Breast epithelium (tissue), 4 donors: Measurements from ENCODE around the gene SHH. TPM values are rescaled to one million over a fixed set of nuclear protein-coding genes. Genes with fewer than 3 reads are reported as not detected.

ENCODE experiments used
- DNase-seq, 2 donors: peaks; one replicate each; pipeline ENCODE4 v3.0.0-alpha.2; 2019; ENCODE audit warnings: low spot score in 2 of 2
- H3K27ac ChIP-seq, 2 donors: fragments of 200-600 bp; sonication (generic) in 1 of 2; one replicate each; pipeline ENCODE4 v1.5.1; 2016 to 2019; ENCODE audit warnings: mild to moderate bottlenecking in 1 of 2
- H3K27me3 ChIP-seq, 2 donors: fragments of 200-600 bp; sonication (generic) in 1 of 2; one replicate each; pipeline versions ENCODE4 v1.5.1 to v1.6.0; 2017 to 2019; ENCODE audit warnings: control low read depth in 1 of 2, mild to moderate bottlenecking in 1 of 2
- H3K36me3 ChIP-seq: fragments of 200-600 bp; one replicate; pipeline ENCODE4 v1.5.1; 2019
- H3K4me1 ChIP-seq, 2 donors: fragments of 200-600 bp; sonication (generic); one replicate each; pipeline ENCODE4 v1.5.1; 2016 to 2019; ENCODE audit warnings: control low read depth in 1 of 2
- H3K4me3 ChIP-seq, 3 donors: fragments of 200-600 bp; sonication (generic); 1 replicate in 2 of 3; 2 replicates in 1 of 3; pipeline ENCODE4 v1.5.1; 2016 to 2019; ENCODE audit warnings: mild to moderate bottlenecking in 3 of 3, moderate library complexity in 2 of 3
- H3K9me3 ChIP-seq, 2 donors: fragments of 200-600 bp; sonication (generic) in 1 of 2; one replicate each; pipeline ENCODE4 v1.5.1; 2016 to 2019; ENCODE audit warnings: control low read depth in 1 of 2
- POLR2A ChIP-seq: fragments of 450-650 bp; IDR thresholded peaks from one replicate; pipeline ENCODE4 v1.6.1; 2016; ENCODE audit warnings: antibody characterized with exemption, mild to moderate bottlenecking, moderate library complexity
- POLR2AphosphoS5 ChIP-seq, 3 donors: sonication (generic); formaldehyde crosslinking; IDR thresholded peaks; one replicate each; pipeline ENCODE4 v1.6.1; 2017; ENCODE audit warnings: antibody characterized with exemption in 3 of 3
- intact Hi-C: fragments of 100-400 bp; cut with DNase I; formaldehyde crosslinking; loops from one replicate; pipeline ENCODE4 v1.15.1; 2023; ENCODE audit warnings: low total_unique reads
- total RNA-seq, 3 donors: library from RNA; depleted of rRNA; stranded (reverse); fragments of >200 nt; gene quantifications; one replicate each; pipeline ENCODE4 v1.1.0, GENCODE V29; 2016
- TF ChIP-seq, protein P1 (sequence below), 3 donors: fragments of 450-650 bp; IDR thresholded peaks; one replicate each; pipeline ENCODE4 v1.5.1; 2016 to 2017; ENCODE audit warnings: antibody characterized with exemption in 3 of 3, mild to moderate bottlenecking in 3 of 3, moderate library complexity in 3 of 3

SHH gene
- total RNA-seq, 3 donors from 2014 or later, result not detected

DNA sequence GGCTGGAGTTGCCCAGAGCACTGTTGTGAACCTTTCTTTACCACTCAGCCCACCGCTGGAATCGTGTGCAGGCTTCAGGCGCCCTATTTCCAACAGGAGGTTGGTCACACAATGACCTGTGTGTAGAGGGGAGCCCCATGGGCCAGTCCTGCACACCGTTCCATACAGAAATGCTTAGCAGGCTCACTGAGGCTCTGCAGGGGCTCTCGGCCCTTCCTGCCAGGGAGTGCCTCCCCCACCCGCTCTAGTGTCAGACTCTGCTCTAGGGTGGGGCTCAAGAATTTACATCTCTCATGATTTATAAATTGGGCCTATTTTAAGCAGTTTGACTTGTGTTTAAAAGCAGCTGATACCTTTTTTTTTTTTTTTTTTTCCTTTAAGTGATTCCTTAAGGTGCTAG is 42.0 kb downstream of the SHH start:
- Histone ChIP-seq H3K36me3 (no peaks in the 10 kb centered on the region), H3K27ac (peak overlapping the region; percentile 60 to 86), H3K9me3 (no peaks in the 10 kb centered on the region), H3K27me3 (no peaks in the 10 kb centered on the region), H3K4me3 (no peak overlapping the region), H3K4me1 (no peaks in the 10 kb centered on the region)
- TF ChIP-seq, protein P1, sequence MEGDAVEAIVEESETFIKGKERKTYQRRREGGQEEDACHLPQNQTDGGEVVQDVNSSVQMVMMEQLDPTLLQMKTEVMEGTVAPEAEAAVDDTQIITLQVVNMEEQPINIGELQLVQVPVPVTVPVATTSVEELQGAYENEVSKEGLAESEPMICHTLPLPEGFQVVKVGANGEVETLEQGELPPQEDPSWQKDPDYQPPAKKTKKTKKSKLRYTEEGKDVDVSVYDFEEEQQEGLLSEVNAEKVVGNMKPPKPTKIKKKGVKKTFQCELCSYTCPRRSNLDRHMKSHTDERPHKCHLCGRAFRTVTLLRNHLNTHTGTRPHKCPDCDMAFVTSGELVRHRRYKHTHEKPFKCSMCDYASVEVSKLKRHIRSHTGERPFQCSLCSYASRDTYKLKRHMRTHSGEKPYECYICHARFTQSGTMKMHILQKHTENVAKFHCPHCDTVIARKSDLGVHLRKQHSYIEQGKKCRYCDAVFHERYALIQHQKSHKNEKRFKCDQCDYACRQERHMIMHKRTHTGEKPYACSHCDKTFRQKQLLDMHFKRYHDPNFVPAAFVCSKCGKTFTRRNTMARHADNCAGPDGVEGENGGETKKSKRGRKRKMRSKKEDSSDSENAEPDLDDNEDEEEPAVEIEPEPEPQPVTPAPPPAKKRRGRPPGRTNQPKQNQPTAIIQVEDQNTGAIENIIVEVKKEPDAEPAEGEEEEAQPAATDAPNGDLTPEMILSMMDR (IDR thresholded peaks at IDR 0.05), result no peak
- TF ChIP-seq POLR2AphosphoS5 (IDR thresholded peaks at IDR 0.05), result no peak
- no peak for TF ChIP-seq POLR2A
- intact Hi-C loops, result no loop called here
- no peak for DNase-seq

DNA sequence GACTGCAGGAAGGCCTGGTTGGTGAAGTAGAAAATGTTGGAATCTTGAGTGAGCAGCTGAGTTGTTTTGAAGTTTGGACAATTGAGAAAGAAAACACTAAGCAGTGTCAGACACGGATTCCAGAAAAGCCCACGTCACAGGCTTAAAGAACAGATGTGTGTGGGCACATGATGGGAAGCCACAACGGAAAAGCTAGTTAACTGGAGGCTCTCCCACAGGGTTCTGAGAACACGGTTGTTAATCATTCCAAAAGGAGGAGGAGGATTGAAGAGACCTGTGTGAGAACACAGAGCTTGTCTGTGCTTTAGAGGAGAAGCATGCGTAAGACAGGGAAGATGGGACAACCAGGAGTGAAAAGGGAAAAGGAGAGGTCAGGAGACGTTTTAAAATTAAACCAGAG is 42.6 kb downstream of the SHH start:
- no peak for DNase-seq
- Histone ChIP-seq H3K36me3 (no peaks in the 10 kb centered on the region), H3K9me3 (no peaks in the 10 kb centered on the region), H3K27ac (peak overlapping the region; percentile 60 to 86), H3K27me3 (no peaks in the 10 kb centered on the region), H3K4me1 (no peaks in the 10 kb centered on the region), H3K4me3 (no peak overlapping the region)
- intact Hi-C loops, result no loop called here
- TF ChIP-seq POLR2A (no peak), POLR2AphosphoS5 (IDR thresholded peaks at IDR 0.05) (no peak)
- TF ChIP-seq, protein P1 (IDR thresholded peaks at IDR 0.05), result no peak

DNA sequence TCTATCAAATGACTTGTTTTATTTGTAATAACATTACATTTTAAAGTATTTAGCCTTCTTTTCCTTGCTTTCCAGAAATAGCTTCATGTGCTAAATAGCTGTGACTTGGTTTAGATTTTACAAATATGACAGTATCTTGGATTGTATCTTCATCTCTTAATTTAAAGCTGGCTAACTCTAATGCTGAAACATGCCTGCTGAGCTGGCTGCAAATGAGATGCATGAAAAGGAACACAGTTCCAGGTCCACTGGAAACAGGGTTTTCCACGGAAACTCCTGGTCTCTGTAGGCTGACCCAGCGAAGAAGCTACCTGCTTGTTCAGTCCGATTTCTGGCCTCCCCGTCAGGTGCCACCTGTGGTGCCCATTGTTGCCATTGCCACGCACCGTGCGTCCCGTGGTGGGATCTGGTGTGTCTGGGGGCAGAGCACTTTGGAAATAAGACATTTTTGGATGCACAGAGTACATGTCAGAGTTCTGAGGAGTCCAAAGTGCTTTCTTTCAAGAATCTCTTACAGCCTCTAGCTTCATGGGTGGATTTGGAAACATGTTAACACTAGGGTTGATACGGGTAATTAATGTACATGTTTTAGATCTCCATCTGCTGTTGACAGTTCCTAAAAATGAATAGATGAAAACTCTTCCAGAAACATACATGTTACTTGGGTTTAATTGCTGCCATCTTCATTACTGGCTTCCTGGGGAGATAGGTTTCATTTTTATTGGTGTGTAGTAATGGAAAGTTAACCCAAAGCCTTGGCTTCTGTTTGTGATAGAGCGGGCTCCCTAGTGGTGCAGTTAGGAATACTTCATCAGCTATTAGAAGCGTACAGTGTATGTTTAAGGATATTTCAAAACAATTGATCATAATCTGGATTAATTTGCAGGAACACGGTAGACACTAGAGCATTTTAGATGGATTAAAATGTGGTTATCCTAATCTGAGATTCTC is 45.0 kb downstream of the SHH start:
- no peak overlapping the region for H3K4me3 ChIP-seq
- TF ChIP-seq POLR2AphosphoS5 (IDR thresholded peaks at IDR 0.05), result no peak
- TF ChIP-seq, protein P1 (IDR thresholded peaks at IDR 0.05), result no peak
- no peak for TF ChIP-seq POLR2A
- H3K27me3 ChIP-seq, result no peaks in the 10 kb centered on the region
- no peaks in the 10 kb centered on the region for H3K9me3 ChIP-seq
- DNase-seq, result no peak
- peaks cover 5% of the 10 kb centered on the region for H3K36me3 ChIP-seq
- no peaks in the 10 kb centered on the region for H3K4me1 ChIP-seq
- intact Hi-C loops, result no loop called here
- no peak overlapping the region for H3K27ac ChIP-seq

DNA sequence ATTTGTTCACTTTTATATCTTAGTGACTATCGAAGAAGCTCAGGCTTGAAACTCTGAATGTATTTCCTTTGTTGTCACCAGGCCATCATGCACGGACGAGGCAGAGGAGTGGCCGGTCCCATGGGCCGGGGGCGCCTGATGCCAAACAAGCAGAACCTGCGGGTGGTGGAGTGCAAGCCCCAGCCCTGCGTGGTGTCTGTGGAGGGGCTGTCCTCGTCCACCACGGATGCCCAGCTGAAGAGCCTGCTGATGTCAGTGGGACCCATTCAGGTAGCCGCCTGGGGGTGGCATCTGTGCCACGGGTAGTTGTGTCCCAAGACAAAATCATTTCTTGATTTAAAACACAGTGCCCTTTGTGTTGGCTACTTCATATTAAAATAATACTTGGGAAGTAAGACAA is 45.9 kb downstream of the SHH start:
- H3K4me3 ChIP-seq, result no peak overlapping the region
- H3K9me3 ChIP-seq, result no peaks in the 10 kb centered on the region
- H3K27ac ChIP-seq, result no peak overlapping the region
- no peak for DNase-seq
- intact Hi-C loops, result no loop called here
- no peaks in the 10 kb centered on the region for H3K27me3 ChIP-seq
- H3K4me1 ChIP-seq, result no peaks in the 10 kb centered on the region
- H3K36me3 ChIP-seq, result peaks cover 5% of the 10 kb centered on the region
- TF ChIP-seq, protein P1 (IDR thresholded peaks at IDR 0.05), result no peak
- no peak for TF ChIP-seq POLR2AphosphoS5 (IDR thresholded peaks at IDR 0.05)
- TF ChIP-seq POLR2A, result no peak

DNA sequence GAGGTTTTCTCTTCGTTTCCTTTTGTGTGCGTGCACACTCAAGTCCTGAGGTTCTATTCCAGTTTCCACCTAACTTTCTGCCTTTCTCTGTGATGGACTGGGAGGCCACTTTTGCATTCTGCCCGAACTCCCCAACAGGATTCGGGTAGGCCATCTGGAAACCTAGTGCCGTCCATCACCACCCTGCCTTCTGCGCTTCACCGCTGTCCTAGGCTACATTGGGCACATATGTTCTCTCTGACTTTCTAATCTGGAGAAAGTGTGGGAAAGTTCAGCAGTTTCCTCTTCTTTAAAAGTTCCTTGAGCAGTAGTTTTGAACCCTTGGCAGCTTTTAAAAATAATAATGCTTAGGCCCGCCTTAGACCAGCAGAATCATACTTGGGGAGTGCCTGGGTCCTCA is 46.8 kb downstream of the SHH start:
- peaks cover 5% of the 10 kb centered on the region for H3K36me3 ChIP-seq

More for the DNA sequence above, 46.8 kb downstream of the SHH start:
- no peaks in the 10 kb centered on the region for H3K4me1 ChIP-seq
- H3K9me3 ChIP-seq, result no peaks in the 10 kb centered on the region
- no peak overlapping the region for H3K4me3 ChIP-seq
- no peak overlapping the region for H3K27ac ChIP-seq
- intact Hi-C loops, result no loop called here
- H3K27me3 ChIP-seq, result no peaks in the 10 kb centered on the region
- TF ChIP-seq, protein P1 (IDR thresholded peaks at IDR 0.05), result no peak
- TF ChIP-seq POLR2A (no peak), POLR2AphosphoS5 (IDR thresholded peaks at IDR 0.05) (no peak)
- no peak for DNase-seq
